Measurements from ENCODE around the gene FAM241B.

FAM241B gene

GRCh38 chr10:69649786-69650550 lies 19.9 kb downstream of the FAM241B start:
- no peak for DNase-seq (ENCODE audit: low read depth)

- DNase-seq (ENCODE audit: low read depth): no peak
These were observed 20.7 kb downstream of the FAM241B start for GRCh38 chr10:69650589-69651261.

GRCh38 chr10:69651362-69651761 lies 21.3 kb downstream of the FAM241B start:
- no peak for DNase-seq (ENCODE audit: low read depth)

GRCh38 chr10:69652111-69652856 lies 22.2 kb downstream of the FAM241B start:
- DNase-seq (ENCODE audit: low read depth): no peak

- no peak for DNase-seq (ENCODE audit: low read depth)
These were observed 22.8 kb downstream of the FAM241B start for GRCh38 chr10:69652857-69653199.

GRCh38 chr10:69653561-69653960 lies 23.5 kb downstream of the FAM241B start:
- DNase-seq (ENCODE audit: low read depth): no peak

- no peak for DNase-seq (ENCODE audit: low read depth)
These were observed 25.2 kb downstream of the FAM241B start for GRCh38 chr10:69655124-69655867.

- no peak for DNase-seq (ENCODE audit: low read depth)
These were observed 26.0 kb downstream of the FAM241B start for GRCh38 chr10:69655868-69656555.

- DNase-seq (ENCODE audit: low read depth): no peak
These were observed 26.8 kb downstream of the FAM241B start for GRCh38 chr10:69656742-69657269.

GRCh38 chr10:69657430-69657829 lies 27.4 kb downstream of the FAM241B start:
- DNase-seq (ENCODE audit: low read depth): no peak

- DNase-seq (ENCODE audit: low read depth): no peak
These were observed 27.8 kb downstream of the FAM241B start for GRCh38 chr10:69657866-69658265.

- DNase-seq (ENCODE audit: low read depth): no peak
These were observed 29.4 kb downstream of the FAM241B start for GRCh38 chr10:69659241-69660038.

- DNase-seq (ENCODE audit: low read depth): no peak
These were observed 30.2 kb downstream of the FAM241B start for GRCh38 chr10:69660296-69660695.

GRCh38 chr10:69661414-69662172 lies 31.5 kb downstream of the FAM241B start:
- DNase-seq (ENCODE audit: low read depth): no peak

- no peak for DNase-seq (ENCODE audit: low read depth)
These were observed 32.3 kb downstream of the FAM241B start for GRCh38 chr10:69662173-69662877.

- DNase-seq (ENCODE audit: low read depth): no peak
These were observed 32.9 kb downstream of the FAM241B start for GRCh38 chr10:69662901-69663300.

- DNase-seq (ENCODE audit: low read depth): no peak
These were observed 33.4 kb downstream of the FAM241B start for GRCh38 chr10:69663369-69663947.

- DNase-seq (ENCODE audit: low read depth): no peak
These were observed 35.6 kb downstream of the FAM241B start for GRCh38 chr10:69665474-69666320.
